ENCODE results near the gene DEAF1.

DEAF1 gene

DNA sequence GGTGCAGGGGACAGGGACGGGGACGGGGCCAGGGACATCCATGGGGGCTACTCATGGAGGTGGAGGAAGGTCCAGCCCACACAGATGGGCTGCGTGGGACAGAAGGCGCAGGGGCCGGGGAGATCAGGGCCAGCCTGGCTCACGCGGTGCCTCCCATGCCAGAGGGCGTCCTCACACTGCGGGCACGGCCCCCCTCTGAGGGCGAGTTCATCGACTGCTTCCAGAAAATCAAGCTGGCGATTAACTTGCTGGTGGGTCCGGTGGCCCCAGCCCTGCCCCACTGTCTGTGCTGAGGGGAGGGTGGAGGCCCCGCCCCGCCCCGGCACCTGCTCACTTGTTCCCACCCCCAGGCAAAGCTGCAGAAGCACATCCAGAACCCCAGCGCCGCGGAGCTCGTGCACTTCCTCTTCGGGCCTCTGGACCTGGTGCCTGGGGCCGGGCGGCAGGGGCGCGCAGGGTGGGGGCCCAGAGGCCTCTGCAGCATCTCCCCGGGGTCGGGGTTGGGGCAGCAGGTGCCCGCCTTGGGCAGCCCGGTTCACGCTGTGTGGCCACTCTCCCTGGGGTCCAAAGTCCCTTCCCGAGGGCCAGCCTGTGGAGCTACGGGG, 26.8 kb upstream of the DEAF1 start:
- peak; percentile 65 to 67 for DNase-seq

DNA sequence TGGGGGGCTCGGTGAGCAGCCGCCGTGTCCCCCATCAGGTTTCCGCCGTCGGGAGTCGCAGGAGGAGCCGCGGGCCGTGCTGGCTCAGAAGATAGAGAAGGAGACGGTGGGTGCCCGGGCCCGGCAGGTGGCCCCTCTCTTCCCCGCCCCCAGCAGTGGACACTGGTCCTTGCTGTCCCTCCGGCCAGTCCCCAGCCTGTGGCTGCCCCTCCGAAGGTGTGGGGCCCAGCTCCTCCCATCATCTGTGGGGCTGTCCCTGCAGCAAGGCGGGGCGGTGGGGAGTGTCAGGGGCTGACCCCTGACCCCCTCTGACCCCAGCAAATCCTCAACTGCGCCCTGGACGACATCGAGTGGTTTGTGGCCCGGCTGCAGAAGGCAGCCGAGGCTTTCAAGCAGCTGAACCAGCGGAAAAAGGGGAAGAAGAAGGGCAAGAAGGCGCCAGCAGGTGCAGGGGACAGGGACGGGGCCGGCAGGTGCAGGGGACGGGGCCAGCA, 26.3 kb upstream of the DEAF1 start:
- DNase-seq = no peak

DNA sequence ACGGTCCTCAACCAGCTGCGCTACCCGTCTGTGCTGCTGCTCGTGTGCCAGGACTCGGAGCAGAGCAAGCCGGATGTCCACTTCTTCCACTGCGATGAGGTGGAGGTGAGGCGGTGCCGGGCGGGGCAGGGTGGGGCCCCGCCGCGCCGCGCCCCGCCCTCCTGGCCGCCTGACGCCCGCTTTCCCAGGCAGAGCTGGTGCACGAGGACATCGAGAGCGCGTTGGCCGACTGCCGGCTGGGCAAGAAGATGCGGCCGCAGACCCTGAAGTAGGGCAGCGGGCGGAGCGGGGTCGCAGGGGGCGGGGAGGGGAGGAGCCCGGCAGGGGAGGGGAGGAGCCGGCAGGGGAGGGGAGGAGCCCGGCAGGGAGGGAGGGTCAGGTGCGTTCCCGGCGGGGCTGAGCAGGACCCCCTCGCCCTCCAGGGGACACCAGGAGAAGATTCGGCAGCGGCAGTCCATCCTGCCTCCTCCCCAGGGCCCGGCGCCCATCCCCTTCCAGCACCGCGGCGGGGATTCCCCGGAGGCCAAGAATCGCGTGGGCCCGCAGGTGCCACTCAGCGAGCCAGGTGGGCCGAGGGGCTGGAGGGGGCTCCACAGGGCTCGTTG, 25.7 kb upstream of the DEAF1 start:
- peak; percentile 54 to 66 for DNase-seq

DNA sequence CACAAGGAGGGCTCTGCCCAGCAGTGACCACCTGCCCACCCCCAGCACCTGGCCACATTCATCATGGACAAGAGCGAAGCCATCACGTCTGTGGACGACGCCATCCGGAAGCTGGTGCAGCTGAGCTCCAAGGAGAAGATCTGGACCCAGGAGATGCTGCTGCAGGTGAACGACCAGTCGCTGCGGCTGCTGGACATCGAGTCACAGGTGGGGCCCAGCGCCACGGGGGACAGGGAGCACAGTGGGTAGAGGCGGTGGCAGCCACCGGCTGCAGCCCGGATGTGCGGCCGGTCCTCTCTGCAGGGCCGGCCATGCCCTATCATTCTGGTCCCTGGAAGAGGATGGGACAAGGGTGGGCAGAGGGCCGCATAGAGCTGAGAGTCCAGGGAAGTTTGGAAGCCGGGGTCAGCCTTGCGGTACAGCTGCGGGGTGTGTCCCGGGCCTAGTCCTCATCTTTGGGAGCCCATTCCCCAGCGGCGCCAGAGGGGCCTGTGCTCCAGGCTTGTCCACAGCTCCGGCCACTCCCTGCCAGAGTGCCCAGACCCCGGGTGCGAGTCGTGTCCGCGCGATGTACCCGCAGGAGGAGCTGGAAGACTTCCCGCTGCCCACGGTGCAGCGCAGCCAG, 25.1 kb upstream of the DEAF1 start:
- DNase-seq = no peak

DNA sequence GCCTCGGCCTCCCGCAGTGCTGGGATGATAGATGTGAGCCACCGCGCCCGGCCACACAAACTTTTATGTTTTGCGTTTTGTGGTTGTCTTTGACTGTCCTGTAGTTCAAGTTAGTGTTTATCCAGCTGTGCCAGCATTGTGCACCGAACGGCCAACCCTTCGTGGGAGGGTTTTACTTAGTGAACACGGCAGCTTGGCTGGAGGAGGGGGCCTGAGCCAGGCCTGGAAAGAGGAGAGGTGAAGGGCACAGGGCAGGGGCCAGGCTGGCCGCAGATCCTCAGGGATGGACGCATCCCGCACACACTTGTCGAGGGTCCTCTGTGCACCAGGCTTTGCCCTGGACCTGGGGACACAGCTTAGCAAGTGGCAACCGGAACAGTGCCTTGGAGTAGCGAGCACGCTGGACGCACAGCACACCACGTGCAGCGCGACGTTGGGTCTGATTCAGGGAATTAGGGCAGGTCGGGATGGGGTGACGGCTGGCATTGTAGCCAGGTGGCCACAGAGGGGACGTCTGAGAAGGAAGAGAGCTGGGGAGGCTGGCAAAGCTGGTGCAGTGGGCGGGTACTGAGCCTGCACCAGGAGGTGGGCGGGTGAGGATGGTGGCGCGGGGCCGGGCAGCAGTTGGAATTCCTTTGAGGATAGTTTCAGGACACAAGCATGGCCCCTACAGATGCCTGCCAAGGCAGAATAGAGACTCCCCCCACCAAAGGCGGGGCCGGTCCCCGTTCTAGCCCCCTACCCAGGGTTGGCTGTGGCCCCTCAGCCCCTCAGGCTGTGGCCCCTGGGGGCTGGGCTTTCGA, 24.4 kb upstream of the DEAF1 start:
- DNase-seq = no peak

DNA sequence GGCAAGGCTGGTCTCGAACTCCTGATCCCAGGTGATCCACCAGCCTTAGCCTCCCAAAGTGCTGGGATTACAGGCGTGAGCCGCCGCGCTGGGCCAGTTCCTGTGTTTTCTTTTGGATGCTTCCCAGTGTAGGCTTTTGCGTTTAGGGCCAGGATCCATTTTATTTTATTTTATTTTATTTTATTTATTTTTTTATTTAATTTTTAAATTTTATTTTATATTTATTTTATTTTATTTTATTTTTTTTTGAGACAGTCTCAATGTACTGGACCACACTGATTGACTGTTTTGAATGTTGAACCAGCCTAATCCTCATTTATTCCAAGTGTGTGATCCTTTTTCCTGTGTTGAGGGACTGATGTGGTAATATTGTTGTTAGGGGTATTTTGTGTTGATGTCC, 19.4 kb upstream of the DEAF1 start:
- DNase-seq = no peak

DNA sequence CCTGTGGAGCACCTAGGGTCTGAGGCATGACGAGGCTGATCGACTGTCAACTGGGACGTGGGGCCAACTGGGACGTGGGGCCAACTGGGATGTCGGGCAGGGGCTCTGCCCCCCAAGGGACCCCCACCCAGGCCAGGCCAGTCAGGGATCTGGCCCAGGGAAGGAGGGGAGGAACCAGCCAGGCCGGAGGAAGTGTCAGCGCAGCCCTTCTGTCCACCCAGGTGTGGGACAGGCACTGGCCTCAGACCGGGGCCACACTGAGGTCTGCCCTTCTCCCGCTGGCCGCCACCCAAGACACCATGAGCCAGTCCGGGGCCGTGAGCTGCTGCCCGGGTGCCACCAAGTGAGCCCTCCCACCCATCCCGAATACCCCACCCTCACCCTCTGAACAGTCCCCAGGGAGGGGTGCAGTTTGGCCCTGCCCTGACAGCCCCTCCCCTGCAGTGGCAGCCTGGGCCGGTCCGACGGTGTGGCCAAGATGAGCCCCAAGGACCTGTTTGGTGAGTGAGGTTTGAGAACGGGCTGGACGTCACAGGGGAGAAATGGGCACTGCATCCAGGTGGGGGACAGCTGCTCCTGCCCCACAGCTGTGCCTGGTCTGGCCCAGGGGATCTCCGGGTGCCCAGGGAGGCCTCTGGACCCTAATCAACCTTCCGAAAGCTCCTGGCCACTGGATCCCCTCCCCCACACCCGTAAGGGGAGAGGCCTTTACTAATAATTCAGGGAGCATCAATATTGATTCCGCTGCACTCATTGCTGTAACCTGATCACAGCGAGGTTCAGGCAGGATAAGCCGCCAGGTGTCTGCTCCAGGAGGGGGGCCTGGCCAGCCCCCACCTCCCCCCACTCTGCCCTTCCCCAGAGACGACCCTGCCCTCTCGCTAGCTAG, 14.3 kb upstream of the DEAF1 start:
- DNase-seq = no peak

DNA sequence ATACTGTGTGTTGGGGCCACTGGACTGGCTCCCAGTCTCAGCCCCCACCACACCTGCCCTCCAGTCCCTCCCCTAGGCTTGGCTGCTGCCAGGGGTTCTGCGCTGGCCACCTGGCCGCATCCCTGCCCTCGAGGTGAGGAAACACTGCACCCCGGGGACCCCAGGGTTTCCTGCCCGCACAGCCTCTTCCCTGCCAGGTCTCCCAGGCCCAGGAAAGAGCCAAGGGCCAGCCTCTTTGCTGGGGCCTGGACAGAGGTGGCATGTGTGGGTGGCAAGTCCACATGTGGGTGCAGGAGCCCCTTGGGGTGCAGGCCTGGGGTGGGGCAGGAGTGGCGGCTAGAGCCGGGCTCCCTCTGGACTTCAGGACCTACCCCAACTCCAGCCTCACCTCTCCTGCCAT, 13.5 kb upstream of the DEAF1 start:
- DNase-seq = no peak

DNA sequence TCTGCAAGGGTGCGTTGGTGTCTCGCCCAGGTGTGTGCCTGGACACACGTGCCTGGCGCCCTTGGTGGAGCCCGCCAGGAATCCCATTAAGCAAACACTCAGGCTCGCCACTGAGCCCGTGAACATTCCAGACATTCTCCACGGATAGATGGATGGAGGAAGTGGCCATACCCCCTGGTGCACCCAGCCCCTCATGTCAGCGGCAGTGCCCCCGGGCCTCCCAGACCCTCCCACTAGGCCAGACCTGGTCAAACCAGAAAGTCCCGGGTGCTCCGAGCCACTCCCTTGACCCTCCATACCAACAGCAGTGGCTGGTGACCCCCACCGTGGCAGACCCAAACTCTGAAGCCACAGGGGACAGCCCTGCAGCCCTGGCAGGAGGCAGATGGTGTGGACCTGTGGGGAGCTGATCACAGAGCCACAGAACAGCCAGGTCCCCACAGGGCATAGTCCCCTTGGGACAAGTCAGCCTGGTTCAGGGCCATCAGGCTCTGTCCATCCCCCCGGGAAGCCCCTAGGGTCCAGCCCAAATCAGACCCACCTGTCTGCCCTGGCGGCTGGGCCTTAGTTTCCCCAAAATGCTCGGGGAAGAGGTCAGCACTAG, 12.9 kb upstream of the DEAF1 start:
- no peak for DNase-seq

DNA sequence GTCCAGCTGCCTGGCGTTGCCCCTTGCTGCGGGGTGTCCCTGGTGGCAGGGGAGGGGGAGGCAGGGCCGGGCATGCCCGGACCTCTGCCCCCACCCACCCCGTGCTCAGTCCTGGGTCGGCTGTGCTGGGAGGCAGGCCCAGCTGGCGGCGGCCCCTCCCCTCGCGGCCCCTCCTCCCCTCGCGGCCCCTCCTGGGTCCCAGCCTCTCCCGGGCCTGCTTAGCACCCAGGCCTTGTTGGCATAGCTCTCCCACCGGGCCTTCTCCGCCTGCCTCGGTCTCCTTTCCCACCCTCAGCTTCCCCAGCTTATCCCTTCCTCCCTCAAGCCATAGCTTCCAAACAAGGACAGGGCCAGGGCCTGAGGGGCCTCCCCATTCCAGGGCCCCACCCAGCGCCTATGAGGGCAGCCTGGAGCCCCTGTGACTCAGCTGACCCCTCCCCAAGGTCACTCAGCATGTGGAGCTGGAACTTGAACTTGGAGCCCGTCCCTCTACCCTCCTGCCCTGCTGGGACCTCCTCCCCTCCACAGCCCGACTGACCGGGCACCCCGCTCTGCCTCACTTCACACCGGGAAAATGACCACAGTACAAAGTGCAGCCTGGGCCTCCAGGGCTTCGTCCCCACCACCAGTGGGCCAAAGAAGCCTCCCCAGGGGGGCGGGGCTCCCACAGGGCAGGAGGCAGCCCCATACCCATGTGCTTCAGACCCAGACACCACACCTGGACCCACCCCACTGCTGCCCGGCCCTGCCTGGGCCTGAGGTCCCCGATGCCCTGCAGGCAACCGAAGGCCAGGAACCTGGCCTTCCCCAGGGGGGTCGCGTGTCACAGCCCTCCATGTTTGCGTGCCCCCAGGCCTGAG, 12.2 kb upstream of the DEAF1 start:
- no peak for DNase-seq

DNA sequence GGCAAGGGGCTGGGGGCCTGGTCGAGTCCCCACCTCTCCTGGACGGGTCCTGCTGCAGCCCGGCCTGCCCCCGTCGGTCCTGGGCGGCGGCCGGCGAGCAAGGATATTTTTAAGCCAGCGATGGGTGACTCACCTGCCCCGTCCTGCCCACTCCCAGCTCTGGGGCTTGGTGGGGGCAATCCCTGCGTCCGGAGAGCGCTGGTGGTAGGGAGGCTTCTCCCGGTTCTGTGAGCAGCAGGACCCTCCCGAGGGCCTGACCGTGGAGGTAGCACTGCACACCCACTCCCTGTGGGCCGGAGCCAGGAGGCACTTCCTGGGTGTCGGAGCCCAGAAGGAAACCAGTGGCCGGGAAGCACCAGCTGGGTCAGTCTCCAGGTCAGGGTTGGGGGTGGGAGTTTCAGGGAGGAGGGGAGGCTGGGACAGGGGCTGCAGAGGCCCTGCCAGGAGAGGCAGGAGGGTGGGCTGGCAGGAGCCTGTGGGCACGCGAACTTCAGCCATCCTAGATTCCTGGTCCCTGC, 11.5 kb upstream of the DEAF1 start:
- no peak for DNase-seq

DNA sequence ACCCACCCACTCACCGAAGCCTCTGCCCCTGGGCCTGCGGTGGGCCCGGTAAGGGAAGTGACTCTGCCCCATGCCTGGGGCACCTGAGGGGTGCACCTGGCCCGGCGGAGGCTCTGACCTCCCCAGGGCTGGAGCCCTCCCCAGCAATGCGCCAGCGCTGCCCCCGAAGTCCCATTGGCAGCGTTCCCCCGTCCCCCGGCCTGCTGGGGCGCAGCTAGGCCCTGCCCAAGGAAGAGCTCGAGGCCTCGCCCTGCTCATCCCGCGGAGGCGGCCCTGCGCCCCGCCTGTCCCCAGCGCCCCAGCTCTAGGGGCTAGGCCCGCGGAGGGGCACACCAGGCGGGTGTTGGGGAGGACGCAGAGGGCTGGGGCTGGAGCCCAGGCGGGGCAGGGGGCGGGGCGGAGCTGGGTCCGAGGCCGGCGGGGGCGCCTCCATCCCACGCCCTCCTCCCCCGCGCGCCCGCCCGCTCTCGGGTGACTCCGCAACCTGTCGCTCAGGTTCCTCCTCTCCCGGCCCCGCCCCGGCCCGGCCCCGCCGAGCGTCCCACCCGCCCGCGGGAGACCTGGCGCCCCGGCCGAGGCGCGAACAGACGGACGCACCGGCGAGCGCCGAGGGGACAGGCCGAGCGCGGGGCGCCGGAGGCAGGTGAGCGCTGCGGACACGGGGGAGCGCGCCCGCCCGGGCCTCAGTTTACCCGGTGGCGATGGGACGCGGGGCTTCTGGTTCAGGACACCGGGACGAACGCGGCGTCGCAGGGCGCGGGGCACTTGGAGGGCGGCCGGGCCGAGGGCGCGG, 10.8 kb upstream of the DEAF1 start, which contains the start of gene EPS8L2:
TSS of gene EPS8L2 (plus strand) at position 586 of the 793 bp plus-strand sequence. CDS start 3,177 bp downstream, outside the sequence.
- no peak for DNase-seq

DNA sequence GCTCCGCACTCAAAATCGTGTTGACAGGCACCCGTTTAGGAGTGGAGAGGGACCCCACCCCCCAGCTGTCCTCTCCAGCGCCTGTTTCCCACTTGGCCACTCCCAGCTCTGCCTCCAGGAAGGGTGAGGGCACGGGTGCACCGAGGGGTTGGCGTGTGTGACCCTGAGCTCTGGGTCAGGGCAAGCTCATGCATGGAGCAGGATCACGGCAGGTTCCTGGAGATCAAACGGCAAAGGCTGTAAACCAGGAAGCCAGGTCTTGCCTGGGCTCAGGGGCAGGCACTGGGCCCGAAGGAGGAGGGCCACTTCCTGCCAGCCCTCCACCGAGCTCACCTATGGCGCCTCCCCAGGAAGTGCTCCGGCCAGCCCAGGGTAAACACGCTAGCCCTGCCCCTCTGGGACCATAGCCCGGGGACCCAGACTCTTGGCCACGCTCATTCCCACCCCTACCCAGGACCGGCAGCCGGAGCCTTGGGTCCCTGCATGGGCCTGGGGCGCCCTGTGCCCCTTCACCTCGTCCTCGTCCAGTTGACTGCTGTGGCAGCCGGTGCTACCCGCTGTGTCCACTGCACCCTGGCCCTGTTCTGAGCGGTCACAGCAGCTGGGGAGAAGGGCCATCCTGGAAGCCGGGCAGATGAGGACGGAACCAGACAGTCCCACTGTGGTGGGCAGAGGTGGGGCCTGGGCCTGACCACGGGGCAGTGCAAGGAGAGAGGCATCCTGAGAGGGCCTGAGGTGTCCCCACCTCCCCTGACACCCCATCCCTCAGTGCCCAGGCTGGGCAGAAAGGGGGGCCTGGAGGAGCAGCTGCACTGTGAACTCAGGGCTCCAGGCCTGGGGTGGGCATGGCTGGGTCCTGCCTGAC, 10.0 kb upstream of the DEAF1 start:
- no peak for DNase-seq

DNA sequence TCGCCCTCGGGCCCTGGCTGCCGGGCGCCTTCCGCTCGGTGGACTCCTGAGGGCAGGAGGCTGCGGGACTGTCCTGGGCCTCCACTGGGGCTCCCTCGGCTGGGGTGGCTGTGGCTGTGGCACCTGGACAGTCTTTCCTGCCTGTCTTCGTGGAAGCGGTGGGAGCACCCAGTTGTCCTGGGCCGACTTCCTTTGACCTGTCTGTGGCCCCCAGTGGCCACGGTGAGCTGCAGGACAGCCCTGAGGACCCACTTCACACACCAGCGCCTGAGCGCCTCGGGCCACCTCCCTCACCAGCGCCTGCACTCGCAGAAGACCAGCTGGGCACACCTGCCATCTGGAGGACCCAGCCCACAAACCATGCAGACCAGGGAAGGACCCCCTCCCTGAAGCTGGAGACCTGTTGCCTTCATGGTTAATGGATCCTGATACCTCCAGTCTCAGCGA, 9.2 kb upstream of the DEAF1 start:
- DNase-seq = no peak

DNA sequence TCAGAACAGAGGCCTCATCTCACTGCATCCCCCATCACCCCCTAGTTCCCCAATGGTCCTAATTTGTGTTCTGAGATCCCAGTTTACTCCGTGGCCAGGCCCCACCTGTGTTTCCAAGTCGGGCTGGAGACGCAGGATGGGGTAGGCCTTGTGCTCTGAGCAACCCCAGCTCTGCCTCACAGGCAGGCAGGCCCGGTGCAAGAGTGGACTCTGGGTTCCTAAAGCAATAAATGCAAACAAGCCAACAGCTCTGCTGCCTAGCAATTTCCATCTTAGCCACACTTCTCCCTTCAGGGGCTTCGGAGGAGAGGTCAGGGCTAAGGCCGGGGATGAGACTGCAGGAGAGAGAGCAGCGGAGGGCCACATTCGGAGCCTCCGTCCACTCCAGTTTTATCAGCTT, 8.5 kb upstream of the DEAF1 start:
- DNase-seq = no peak

DNA sequence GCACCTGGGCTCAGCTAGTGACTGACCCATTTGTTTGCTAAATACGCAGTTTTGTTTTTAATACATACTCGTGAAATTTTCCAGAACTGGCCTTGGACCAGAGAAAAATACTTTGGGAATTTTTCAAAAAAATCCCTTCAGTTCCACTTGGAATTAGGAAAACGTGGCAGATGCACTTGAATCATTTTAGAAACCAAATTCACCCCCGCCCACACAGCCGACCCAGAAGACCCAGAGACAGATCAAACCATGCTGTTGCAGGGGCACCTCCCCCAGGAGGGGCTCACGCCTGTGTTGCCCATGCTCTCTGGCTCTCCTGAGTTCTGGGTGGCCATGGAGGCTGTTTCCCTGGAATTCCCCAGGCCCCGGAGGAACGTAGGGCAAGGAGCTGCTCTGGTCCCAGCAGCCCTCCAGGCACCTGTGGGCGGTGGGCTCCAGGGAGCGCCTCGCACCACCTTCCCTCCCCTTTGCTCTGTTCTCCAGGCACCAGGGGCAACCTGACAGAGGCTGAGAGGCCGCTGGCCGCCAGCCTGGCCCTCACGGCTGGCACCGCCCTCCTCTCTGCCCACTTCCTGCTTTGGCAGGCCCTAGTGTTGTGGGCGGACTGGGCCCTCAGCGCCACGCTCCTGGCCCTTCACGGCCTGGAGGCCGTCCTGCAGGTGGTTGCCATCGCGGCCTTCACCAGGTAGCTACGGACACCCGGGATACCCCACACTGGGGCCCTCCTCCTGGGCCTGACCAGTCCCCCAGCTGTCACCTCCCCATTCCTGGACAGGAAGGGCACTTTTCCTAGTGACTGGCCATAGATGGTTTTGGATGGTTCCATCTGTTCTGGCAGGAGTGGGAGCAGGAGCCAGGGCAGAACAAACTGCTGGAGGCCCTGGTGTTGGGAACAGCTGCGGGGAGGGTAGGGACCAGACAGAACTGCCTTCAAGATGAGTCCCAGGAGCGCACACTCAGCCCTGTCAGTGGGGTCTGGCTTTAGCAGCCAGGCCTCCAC, 7.7 kb upstream of the DEAF1 start:
- DNase-seq = no peak

DNA sequence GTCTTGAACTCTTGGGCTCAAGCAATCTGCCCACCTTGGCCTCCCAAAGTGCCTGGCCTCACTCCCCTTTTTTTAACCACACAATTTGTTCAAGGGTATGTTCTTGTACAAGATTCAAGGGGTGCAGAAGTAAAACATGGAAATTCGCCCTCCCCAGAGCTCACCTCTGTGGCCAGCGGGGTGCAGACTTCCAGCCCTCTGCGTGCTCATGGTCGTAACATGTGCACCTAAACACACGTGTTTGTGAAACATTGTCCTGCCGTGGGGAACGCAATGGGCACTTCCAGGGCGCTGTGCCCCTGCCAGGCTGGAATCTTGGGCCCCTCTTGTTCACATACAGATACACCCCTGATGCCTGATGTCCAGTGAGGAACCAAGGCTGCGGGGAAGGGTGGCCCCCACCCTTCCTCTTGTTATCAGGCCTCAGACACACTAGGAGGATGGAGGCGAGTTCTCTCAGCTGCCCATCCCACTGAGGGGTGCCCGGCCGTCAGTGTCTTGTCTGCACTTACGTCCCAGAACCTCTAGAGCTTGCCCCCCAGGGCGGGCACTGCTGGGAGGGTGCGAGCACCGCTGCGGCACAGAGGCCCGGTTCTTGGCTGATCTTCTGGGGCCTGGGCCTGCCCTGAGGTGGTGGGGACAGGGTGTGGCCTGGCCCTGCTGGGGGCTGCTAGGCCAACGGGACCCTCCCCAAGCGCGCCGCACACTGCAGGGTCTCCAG, 6.9 kb upstream of the DEAF1 start:
- DNase-seq = no peak
